GM12878 (cell line): Measurements from ENCODE around the gene ADAMTS17. TPM values are rescaled to one million over a fixed set of nuclear protein-coding genes. Genes with fewer than 3 reads are reported as not detected.

Experiments
- ATAC-seq: fragments of 200-7000 bp; cut with Tn5 transposase; 3 replicates; pipeline ENCODE4 v1.9.1; 2020; ENCODE audit warnings: mild to moderate bottlenecking, moderate library complexity
- BruUV-seq: library from RNA; stranded (reverse); fragments of 400-500 nt; replicated peaks from 2 replicates; lab custom pipeline; 2021; lab: Mats Ljungman, UMichigan
- CTCF ChIA-PET: fragments of 300-600 bp; sonication (Branson Sonifier 250); formaldehyde crosslinking; extraction: SDS; loops from one replicate; lab custom pipeline; 2021; ENCODE audit warnings: inconsistent platforms; lab: Yijun Ruan, JAX
- POLR2A ChIA-PET: fragments of 350-600 bp; formaldehyde crosslinking; extraction: SDS; loops from one replicate; lab custom pipeline; 2021; ENCODE audit warnings: inconsistent platforms; lab: Charles Lee
- RAD21 ChIA-PET: fragments of 300-600 bp; sonication (Branson Sonifier 250); formaldehyde crosslinking; loops from one replicate; lab custom pipeline; 2023; ENCODE audit warnings: antibody characterized with exemption; ENCODE audit not compliant: unreplicated experiment; lab: Charles Lee
- SMC1A ChIA-PET: fragments of 300-600 bp; sonication (Branson Sonifier 250); formaldehyde crosslinking; loops from one replicate; lab custom pipeline; 2023; ENCODE audit not compliant: unreplicated experiment, uncharacterized antibody; lab: Charles Lee
- DNase-seq: peaks from one replicate; pipeline ENCODE4 v3.0.0-alpha.2; 2011; ENCODE audit warnings: low read depth, low spot score
- FAIRE-seq: peaks from 3 replicates; lab custom pipeline; 2011; peaks lifted over from hg19 to GRCh38; lab: Jason Lieb, UNC
- H2AFZ ChIP-seq: 2 replicates; pipeline ENCODE4 v1.6.0; 2011; ENCODE audit warnings: low read depth, low read length, control low read depth; ENCODE audit not compliant: control insufficient read depth
- H3K27ac ChIP-seq: 2 replicates; pipeline ENCODE4 v1.5.1; 2011; ENCODE audit warnings: control low read depth; ENCODE audit not compliant: control insufficient read depth, insufficient read depth
- H3K27me3 ChIP-seq, 2 experiments: replicated peaks in 1 of 2; 2 replicates each; pipeline versions ENCODE4 v1.6.0 to v1.6.1; 2011; ENCODE audit warnings: low read length in 1 of 2; ENCODE audit not compliant: control insufficient read depth in 2 of 2, insufficient read depth in 2 of 2
- H3K36me3 ChIP-seq, 2 experiments: 2 replicates each; pipeline ENCODE4 v1.5.1; 2011; ENCODE audit warnings: low read length in 1 of 2; ENCODE audit not compliant: control insufficient read depth in 2 of 2, insufficient read depth in 2 of 2
- H3K4me1 ChIP-seq: 2 replicates; pipeline ENCODE4 v1.6.1; 2011; ENCODE audit warnings: mild to moderate bottlenecking, low read length, moderate library complexity, mixed read lengths; ENCODE audit not compliant: control insufficient read depth, insufficient read depth
- H3K4me2 ChIP-seq: 2 replicates; pipeline ENCODE4 v1.6.0; 2011; ENCODE audit warnings: control low read depth; ENCODE audit not compliant: control insufficient read depth, insufficient read depth
- H3K4me3 ChIP-seq: fragments of 200-600 bp; sonication (generic); 2 replicates; pipeline ENCODE4 v1.5.1; 2016
- H3K79me2 ChIP-seq: 2 replicates; pipeline ENCODE4 v1.6.0; 2011; ENCODE audit warnings: low read length; ENCODE audit not compliant: control insufficient read depth, insufficient read depth
- H3K9ac ChIP-seq: 2 replicates; pipeline ENCODE4 v1.8.0; 2011; ENCODE audit warnings: low read length, control low read depth, mixed read lengths; ENCODE audit not compliant: control insufficient read depth, insufficient read depth
- H3K9me3 ChIP-seq: replicated peaks from 3 replicates; pipeline ENCODE4 v1.5.1; 2011; ENCODE audit warnings: mild to moderate bottlenecking, low read length; ENCODE audit not compliant: control insufficient read depth, insufficient read depth
- H4K20me1 ChIP-seq: 2 replicates; pipeline ENCODE4 v1.6.0; 2011; ENCODE audit not compliant: control insufficient read depth, insufficient read depth
- CEBPZ ChIP-seq: fragments of 150-350 bp; IDR thresholded peaks from 2 replicates; pipeline ENCODE4 v1.6.1; 2016; ENCODE audit warnings: low read depth, low read length
- CHD1 ChIP-seq: IDR thresholded peaks from 2 replicates; pipeline ENCODE4 v1.6.1; 2012; ENCODE audit warnings: low read depth, low read length, improper control_type of control experiment
- ELK1 ChIP-seq: IDR thresholded peaks from 2 replicates; pipeline ENCODE4 v1.6.1; 2012; ENCODE audit warnings: low read depth, low read length, improper control_type of control experiment
- EP300 ChIP-seq, 2 experiments: fragments of 150-350 bp in 1 of 2; IDR thresholded peaks; 2 replicates each; pipeline ENCODE4 v1.6.1; 2011 to 2012; ENCODE audit warnings: low read depth in 2 of 2, low read length in 2 of 2, borderline replicate concordance in 1 of 2, improper control_type of control experiment in 1 of 2, inconsistent platforms in 1 of 2; ENCODE audit not compliant: control insufficient read depth in 1 of 2
- GATAD2B ChIP-seq: fragments of 450-650 bp; conservative IDR thresholded peaks from 2 replicates; pipeline ENCODE4 v1.6.1; 2017; ENCODE audit warnings: low read depth, mild to moderate bottlenecking, moderate library complexity
- JUND ChIP-seq: IDR thresholded peaks from 2 replicates; pipeline ENCODE4 v1.6.1; 2012; ENCODE audit warnings: low read depth, mild to moderate bottlenecking, low read length, improper control_type of control experiment, moderate library complexity
- MEF2A ChIP-seq: IDR thresholded peaks from 2 replicates; pipeline ENCODE4 v1.6.1; 2011; ENCODE audit warnings: low read depth, mild to moderate bottlenecking, low read length, moderate library complexity; ENCODE audit not compliant: insufficient read depth
- MEF2B ChIP-seq: fragments of 450-650 bp; IDR thresholded peaks from 2 replicates; pipeline ENCODE4 v1.6.1; 2018; ENCODE audit warnings: mild to moderate bottlenecking, moderate library complexity; ENCODE audit not compliant: partially characterized antibody, poor library complexity, severe bottlenecking
- NFYA ChIP-seq: IDR thresholded peaks from 2 replicates; pipeline ENCODE4 v1.6.1; 2011; ENCODE audit warnings: low read depth, mild to moderate bottlenecking, low read length, improper control_type of control experiment, borderline replicate concordance
- NKRF ChIP-seq: fragments of 450-650 bp; conservative IDR thresholded peaks from 2 replicates; pipeline ENCODE4 v1.6.1; 2017; ENCODE audit warnings: mild to moderate bottlenecking, moderate library complexity
- NR2C2 ChIP-seq: IDR thresholded peaks from 2 replicates; pipeline ENCODE4 v1.6.1; 2011; ENCODE audit warnings: borderline replicate concordance, low read depth; ENCODE audit not compliant: control insufficient read depth, insufficient read length
- SMAD1 ChIP-seq: fragments of 450-650 bp; IDR thresholded peaks from 2 replicates; pipeline ENCODE4 v1.6.1; 2018; ENCODE audit warnings: mild to moderate bottlenecking, low read depth; ENCODE audit not compliant: partially characterized antibody
- STAT3 ChIP-seq: IDR thresholded peaks from 2 replicates; pipeline ENCODE4 v1.6.1; 2011; ENCODE audit warnings: low read depth, low read length, improper control_type of control experiment
- ZNF207 ChIP-seq: fragments of 450-650 bp; IDR thresholded peaks from 2 replicates; pipeline ENCODE4 v1.6.1; 2014; ENCODE audit warnings: antibody characterized with exemption, mild to moderate bottlenecking, borderline replicate concordance
- ZNF622 ChIP-seq: fragments of 450-650 bp; IDR thresholded peaks from 2 replicates; pipeline ENCODE4 v1.6.1; 2017; ENCODE audit warnings: mild to moderate bottlenecking, inconsistent platforms
- WGBS: methylation state at CpG from one replicate; pipeline ENCODE4 v1.1.6; 2016; ENCODE audit warnings: low lambda C conversion rate; ENCODE audit not compliant: insufficient replicate concordance, insufficient coverage; ENCODE audit errors: missing lambda C conversion rate; 5-methylcytosine and 5-hydroxymethylcytosine counted together
- in situ Hi-C: fragments of 300-500 bp; cut with MboI; formaldehyde crosslinking; loops from 9 replicates; pipeline ENCODE4 v1.14.3; 2018; ENCODE audit warnings: mixed read lengths
- intact Hi-C: fragments of 100-400 bp; cut with micrococcal nuclease; formaldehyde crosslinking; loops from one replicate; pipeline ENCODE4 v1.14.2; 2022; ENCODE audit not compliant: unreplicated experiment
- polyA plus RNA-seq, 11 experiments: library from polyadenylated mRNA; depleted of rRNA in 4 of 11; unstranded in 6 of 11; stranded (reverse) in 5 of 11; fragments of >200 nt; fragmentation: Nextera tagmentation in 4 of 11; fragmentation: Illumina TruSeq in 1 of 11; extraction: Ambion mirVana in 4 of 11; extraction: Trizol in 1 of 11; gene quantifications; 1 replicate in 1 of 11; 2 replicates in 10 of 11; pipeline versions ENCODE4 v1.2.1 to v1.2.3, GENCODE V29; 2011 to 2016; ENCODE audit warnings: inconsistent platforms in 2 of 11, missing spikeins in 2 of 11, low read depth in 1 of 11
- total RNA-seq, 4 experiments: library from RNA; depleted of rRNA in 3 of 4; stranded (reverse); fragments of >200 nt in 3 of 4; fragmentation: Illumina TruSeq in 1 of 4; extraction: Trizol in 1 of 4; gene quantifications; 2 replicates each; pipeline versions ENCODE4 v1.2.1 to v1.2.3, GENCODE V29; 2013 to 2021

Gene ADAMTS17
- total and polyA plus RNA-seq, 10 of the 15 experiments (the other 5 are each of a cell fraction or from before 2014, with no cell fraction given), result 0.04 to 0.50 (median 0.10) TPM; not detected in 4

GRCh38 chr15:100249096-100249815 is 92.5 kb downstream of the ADAMTS17 start:
- in situ Hi-C loops, result no loop called here
- DNase-seq, result no peak
- ATAC-seq, result no peak
- ChIA-PET CTCF (no interaction called here), RAD21 (no interaction called here), SMC1A (no interaction called here), POLR2A (no interaction called here)
- Histone ChIP-seq H3K27me3 (no peaks in the 10 kb centered on the region), H3K9me3 (no peaks in the 10 kb centered on the region; the same call in 1 of the 3 replicates), H3K79me2 (no peaks in the 10 kb centered on the region), H4K20me1 (no peaks in the 10 kb centered on the region), H2AFZ (no peak overlapping the region), H3K4me1 (no peaks in the 10 kb centered on the region), H3K4me2 (no peak overlapping the region), H3K9ac (no peak overlapping the region), H3K4me3 (no peak overlapping the region), H3K36me3 (no peaks in the 10 kb centered on the region), H3K27ac (no peak overlapping the region)
- WGBS, result 29% methylated on average over 9 of the region's 9 CpGs
- no peak for FAIRE-seq
- BruUV-seq, result no TSS peak
- intact Hi-C loops, result no loop called here
- TF ChIP-seq ELK1 (no peak), EP300 (IDR thresholded peaks at IDR 0.05; ENCODE audit: borderline replicate concordance in 1 of 2, control insufficient read depth in 1 of 2, low read depth in 2 of 2, low read length in 2 of 2) (no peak), MEF2B (no peak), ZNF207 (no peak), GATAD2B (no peak), NR2C2 (no peak), JUND (no peak), NFYA (no peak), MEF2A (no peak), NKRF (no peak), STAT3 (no peak), SMAD1 (no peak), CEBPZ (no peak), CHD1 (no peak), ZNF622 (no peak)
